NCI-H345 treated with DMSO at 0.1 percent for 48 hours (cell line): ENCODE measurements around the gene CPLX3.

Experiments
- DNase-seq: peaks from one replicate; lab custom pipeline; 2025; ENCODE audit not compliant: unreplicated experiment; lab: John Stamatoyannopoulos, UW

Gene CPLX3

GRCh38 chr15:74788042-74788682 is 38.3 kb upstream of the CPLX3 start:
- no peak for DNase-seq

GRCh38 chr15:74788683-74789151 is 37.7 kb upstream of the CPLX3 start:
- no peak for DNase-seq

- DNase-seq = no peak
Observed at GRCh38 chr15:74789171-74789631, 37.2 kb upstream of the CPLX3 start.

- DNase-seq = no peak
Observed at GRCh38 chr15:74789741-74790079, 36.7 kb upstream of the CPLX3 start.

GRCh38 chr15:74790080-74790916 is 36.1 kb upstream of the CPLX3 start:
- no peak for DNase-seq

- DNase-seq = no peak
Observed at GRCh38 chr15:74791007-74791406, 35.4 kb upstream of the CPLX3 start.

GRCh38 chr15:74791667-74792066 is 34.8 kb upstream of the CPLX3 start:
- no peak for DNase-seq

- DNase-seq = no peak
Observed at GRCh38 chr15:74792227-74793016, 34.0 kb upstream of the CPLX3 start.

GRCh38 chr15:74793135-74794028 is 33.0 kb upstream of the CPLX3 start:
- DNase-seq = no peak

- DNase-seq = no peak
Observed at GRCh38 chr15:74794248-74794969, 32.0 kb upstream of the CPLX3 start.

- DNase-seq = no peak
Observed at GRCh38 chr15:74794970-74795349, 31.5 kb upstream of the CPLX3 start.

GRCh38 chr15:74795966-74796625 is 30.3 kb upstream of the CPLX3 start:
- no peak for DNase-seq

- DNase-seq = no peak
Observed at GRCh38 chr15:74798388-74799254, 27.8 kb upstream of the CPLX3 start.

GRCh38 chr15:74799255-74799855 is 27.1 kb upstream of the CPLX3 start:
- DNase-seq = no peak

GRCh38 chr15:74799856-74800558 is 26.4 kb upstream of the CPLX3 start:
- peak; percentile 21 for DNase-seq

GRCh38 chr15:74800559-74801094 is 25.8 kb upstream of the CPLX3 start:
- no peak for DNase-seq

- DNase-seq = no peak
Observed at GRCh38 chr15:74801311-74801997, 25.0 kb upstream of the CPLX3 start.
